ENCODE data around the gene UBE4B.
"Not testable (repeated sequence)": the region's sequence is repeated elsewhere in the genome, so short reads cannot be mapped to it uniquely, and the experiment has no call there.

The UBE4B gene

DNA sequence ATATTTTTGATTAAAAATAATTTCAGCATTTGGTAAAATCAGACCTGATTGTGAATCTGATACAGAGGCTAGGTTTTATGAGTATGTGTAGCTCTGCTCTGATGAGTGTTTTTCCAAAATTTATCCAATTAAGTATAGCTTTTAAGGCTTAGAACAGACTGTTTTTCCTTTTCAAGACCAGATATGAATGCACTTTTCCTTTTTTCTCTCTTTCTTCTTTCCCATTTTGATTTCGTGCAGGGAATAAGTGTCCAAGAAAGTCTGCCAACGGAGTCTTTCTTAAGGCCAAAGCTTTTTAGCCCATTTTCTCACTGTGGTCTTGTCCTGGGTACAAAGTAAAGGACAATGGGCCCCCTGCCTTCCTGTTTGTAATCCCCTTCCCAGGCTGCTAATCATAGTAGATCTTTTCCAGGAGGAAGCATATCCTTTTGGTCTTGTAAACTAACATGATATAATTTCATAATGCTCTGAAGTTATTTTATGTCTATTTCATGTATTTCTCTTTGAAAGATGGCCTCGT lies 180.5 kb downstream of the UBE4B start:
- DNase-seq, result no peak

DNA sequence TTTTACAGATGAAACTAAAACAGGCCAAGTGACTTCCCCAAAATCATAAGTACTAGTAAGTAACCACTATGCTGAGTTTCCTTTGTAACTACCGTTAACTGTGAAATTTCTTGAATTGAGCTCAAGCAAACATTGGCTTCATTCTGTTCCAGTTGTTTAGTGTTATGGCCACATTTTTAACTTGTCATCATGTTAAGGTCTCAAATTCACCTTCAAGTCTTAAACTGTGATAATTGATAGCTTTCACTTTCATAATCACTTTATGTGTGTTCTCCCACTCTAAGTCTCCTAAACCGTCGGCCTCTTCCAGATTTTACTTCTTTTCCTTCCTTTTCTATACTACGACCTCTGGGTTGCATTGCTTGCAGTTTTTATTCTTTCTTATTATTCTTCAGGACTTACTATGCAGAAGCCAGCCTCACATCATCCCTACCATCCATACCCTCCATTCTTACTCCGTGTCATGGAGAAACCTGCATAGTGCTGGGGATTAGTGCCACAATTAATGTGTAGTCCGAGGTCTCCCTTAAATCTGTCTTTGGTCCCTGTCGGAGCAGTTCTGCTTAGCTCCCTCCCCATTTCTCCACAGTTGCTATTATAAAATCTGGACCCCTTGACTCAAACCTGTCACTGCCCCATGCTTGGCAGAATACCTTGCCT lies 183.5 kb downstream of the UBE4B start:
- no peak for DNase-seq

DNA sequence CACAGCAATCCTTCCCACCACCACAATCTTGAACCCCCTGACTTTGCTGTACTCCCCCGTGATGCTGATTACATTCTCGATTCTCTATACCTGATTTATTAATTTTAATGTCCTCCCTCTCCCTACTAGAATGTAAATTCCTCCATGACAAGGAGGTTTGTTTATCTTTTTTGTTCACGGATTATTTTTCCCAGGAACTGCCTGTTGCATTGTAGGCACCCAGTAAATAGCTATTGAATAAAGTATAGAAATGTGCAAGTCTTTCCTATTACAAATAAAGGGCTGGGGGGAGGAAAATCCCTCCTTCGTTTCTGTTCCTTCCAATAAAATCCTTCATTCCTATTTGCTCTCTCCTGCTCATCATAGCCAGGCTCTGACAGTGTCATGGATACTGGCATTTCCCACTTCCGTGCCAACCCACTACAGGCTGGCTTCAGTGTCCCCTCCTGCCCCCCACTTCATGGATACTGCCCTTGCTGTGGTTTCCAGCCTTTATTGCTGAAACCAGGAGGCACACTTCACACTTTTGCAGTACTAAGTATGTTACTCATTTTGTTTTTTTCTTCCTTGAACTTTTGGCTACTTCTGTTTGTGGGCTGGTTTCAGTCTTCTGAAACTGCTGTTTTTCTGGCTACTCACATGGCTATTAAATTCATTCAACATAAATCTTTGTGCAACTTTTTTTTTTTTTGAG lies 185.1 kb downstream of the UBE4B start:
- DNase-seq, result no peak

DNA sequence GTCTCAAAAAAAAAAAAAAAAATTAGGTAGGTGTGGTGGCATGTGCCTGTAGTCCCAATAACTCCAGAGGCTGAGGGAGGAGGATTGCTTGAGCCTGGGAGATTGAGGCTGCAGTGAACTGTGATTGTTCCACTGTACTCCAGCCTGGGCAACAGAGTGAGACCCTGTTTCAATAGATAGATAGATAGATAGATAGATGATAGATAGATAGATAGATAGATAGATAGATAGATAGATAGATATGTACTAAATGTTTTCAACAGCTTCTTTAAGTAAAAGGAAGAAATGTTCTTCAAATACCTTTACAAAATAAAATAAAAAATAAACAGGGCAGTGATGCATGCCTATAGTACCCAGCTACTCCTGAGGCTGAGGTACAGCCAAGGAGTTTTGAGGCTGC lies 187.4 kb downstream of the UBE4B start:
- DNase-seq, result no peak

DNA sequence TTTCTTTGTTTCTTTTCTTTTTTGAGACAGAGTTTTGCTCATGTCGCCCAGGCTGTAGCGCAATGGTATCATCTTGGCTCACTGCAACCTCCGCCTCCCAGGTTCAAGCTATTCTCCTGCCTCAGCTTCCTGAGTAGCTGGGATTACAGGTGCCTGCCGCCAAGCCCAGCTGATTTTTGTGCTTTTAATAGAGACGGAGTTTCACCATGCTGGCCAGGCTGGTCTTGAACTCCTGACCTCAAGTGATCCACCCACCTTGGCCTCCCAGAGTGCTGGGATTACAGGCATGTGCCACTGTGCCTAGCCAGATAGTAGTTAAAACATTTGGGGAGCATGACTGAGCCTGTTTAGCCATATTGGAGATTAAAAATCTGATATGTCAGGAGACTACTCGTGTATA lies 187.9 kb downstream of the UBE4B start:
- DNase-seq, result not testable (repeated sequence)

DNA sequence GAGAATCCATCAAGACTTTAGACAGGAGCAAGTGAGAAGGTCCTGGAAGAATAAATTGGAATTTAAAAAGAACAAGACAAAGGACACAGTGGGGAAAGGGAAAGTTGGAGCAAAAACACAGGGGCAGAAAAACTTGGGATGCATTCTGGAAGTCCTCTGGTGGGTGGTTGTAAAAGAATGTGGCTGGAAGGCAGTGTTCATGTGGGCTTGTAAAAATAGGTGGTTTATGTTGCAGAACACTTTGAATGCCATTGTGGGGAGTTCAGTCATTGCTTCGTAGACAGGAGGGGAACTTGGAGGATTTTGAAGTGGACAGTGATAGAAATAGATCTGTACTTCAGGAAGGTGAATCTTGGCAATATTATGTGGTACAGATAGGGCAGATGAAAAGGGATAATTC lies 192.8 kb downstream of the UBE4B start:
- DNase-seq, result no peak

DNA sequence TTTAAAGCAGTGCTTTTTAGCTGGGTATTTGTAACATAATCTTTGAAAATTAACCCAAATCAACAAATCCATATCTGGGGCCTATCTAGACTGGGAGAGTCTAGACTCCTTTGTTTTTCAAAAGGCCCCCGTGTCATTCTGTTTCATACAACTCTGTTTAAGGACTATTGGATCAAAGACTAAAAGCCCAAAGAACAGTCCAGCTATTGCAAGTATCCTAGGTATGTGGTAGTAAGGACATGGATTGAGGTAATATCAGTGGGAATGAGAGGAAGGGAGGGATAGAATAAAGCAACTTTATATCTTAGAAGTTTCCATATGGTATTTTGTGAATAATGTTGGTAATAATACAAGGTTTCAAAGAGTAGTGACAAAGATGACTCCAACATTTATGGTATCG lies 195.8 kb downstream of the UBE4B start:
- no peak for DNase-seq

DNA sequence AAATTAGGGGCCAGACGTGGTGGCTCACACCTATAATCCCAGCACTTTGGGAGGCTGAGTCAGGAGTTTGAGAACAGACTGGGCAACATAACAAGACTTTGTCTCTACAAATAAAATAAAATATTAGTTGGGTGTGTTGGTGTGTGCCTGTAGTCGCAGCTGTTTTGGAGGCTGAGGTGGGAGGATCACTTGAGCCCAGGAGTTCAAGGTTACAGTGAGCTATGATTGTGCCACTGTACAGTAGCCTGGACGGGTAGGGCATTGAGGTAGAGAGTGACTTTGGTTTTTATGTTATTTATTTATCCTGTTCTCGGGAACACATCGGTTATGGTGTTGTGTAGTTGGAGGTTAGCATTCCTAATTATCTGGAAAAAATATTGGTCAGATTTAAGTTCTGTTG lies 197.1 kb downstream of the UBE4B start:
- no peak for DNase-seq

Data from SHP77 treated with DMSO at 0.1 percent for 48 hours (cell line).